ENCODE measurements around the gene RENBP.

The RENBP gene

DNA sequence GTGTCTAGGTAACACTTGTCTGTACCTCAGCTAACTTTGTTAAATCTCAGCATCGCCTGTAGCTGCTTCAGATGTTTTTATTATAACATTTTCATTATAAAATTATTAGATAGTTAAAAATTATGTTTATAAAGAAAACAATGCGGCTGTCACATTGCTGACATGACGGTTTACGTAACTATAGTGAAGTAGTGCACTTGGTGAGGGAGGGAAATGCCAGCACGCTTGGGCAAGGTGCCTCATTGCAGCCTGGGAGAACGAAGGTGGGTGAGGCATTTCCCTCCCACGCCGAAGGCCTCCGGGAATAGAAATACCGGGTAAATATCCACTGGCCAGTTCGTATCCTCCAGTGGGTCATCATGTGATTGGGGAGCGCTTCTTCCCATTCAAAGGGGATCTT, 44.0 kb upstream of the RENBP start:
- H3K4me2 ChIP-seq (ENCODE audit: low read depth, low read length): no peak overlapping the region
- TF ChIP-seq EZH2 (optimal IDR thresholded peaks at IDR 0.05; ENCODE audit: low read depth, low read length) (no peak), EZH2phosphoT487 (IDR thresholded peaks at IDR 0.05; ENCODE audit: low read length) (no peak)
- TF ChIP-seq, protein P1, sequence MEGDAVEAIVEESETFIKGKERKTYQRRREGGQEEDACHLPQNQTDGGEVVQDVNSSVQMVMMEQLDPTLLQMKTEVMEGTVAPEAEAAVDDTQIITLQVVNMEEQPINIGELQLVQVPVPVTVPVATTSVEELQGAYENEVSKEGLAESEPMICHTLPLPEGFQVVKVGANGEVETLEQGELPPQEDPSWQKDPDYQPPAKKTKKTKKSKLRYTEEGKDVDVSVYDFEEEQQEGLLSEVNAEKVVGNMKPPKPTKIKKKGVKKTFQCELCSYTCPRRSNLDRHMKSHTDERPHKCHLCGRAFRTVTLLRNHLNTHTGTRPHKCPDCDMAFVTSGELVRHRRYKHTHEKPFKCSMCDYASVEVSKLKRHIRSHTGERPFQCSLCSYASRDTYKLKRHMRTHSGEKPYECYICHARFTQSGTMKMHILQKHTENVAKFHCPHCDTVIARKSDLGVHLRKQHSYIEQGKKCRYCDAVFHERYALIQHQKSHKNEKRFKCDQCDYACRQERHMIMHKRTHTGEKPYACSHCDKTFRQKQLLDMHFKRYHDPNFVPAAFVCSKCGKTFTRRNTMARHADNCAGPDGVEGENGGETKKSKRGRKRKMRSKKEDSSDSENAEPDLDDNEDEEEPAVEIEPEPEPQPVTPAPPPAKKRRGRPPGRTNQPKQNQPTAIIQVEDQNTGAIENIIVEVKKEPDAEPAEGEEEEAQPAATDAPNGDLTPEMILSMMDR (IDR thresholded peaks at IDR 0.05; ENCODE audit: low read length): no peak

DNA sequence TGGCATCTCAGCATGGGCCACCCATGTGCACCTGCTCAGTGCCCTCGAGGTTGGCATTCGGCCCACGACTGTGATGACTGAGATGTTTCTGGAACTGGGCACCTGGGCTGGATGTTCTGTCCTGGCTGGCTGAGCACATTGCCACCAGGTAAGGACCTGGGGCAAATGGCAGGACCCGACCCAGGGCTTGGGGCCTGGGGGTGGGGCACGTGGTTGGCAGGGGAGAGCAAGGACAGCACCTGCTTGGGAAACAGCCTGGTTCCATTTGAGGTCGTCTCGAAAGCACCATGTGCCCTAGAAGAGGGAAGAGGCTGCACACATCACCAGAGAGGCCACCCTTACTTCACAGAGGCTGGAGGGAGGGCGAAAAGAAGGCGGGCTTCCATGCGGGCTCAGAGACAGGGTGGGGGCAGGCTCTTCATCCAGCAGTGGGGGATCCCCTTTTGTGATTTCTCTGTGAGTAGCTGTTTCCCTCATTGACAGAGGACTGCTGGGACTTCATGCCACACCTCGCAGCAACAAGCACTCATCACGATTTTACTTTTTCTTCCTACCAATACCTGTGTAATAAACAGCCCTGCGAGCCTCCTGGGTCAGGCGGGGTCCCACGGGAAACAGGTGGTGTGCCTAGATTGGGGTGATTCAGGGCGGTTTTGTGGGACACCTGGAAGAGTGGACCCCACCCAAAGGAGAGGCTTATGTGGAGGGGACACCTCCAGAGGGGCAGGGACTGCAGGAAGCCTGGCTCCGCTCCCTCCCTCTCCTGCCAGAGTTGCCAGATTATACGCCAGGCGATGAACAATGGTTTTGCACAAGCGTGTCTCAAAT, 40.1 kb upstream of the RENBP start:
- H2AFZ ChIP-seq (ENCODE audit: low read length): no peak overlapping the region
- H3K4me1 ChIP-seq (ENCODE audit: low read length): peaks cover 39% of the 10 kb centered on the region
- peak overlapping the region; percentile 93; the same call in 1 of the 2 replicates for H3K27ac ChIP-seq (ENCODE audit: low read length)
- H4K20me1 ChIP-seq (ENCODE audit: insufficient read depth, low read length): no peaks in the 10 kb centered on the region
- DNase-seq: no peak
- no peaks in the 10 kb centered on the region for H3K79me2 ChIP-seq (ENCODE audit: low read length)
- no peaks in the 10 kb centered on the region for H3K27me3 ChIP-seq (replicated peaks; ENCODE audit: insufficient read depth, low read length)
- peak overlapping the region; percentile 60; the same call in 1 of the 2 replicates for H3K4me2 ChIP-seq (ENCODE audit: low read depth, low read length)
- peaks cover 26% of the 10 kb centered on the region for H3F3A ChIP-seq (ENCODE audit: insufficient read depth, low read length)
- TF ChIP-seq EZH2phosphoT487 (IDR thresholded peaks at IDR 0.05; ENCODE audit: low read length) (no peak), EZH2 (optimal IDR thresholded peaks at IDR 0.05; ENCODE audit: low read depth, low read length) (no peak)
- TF ChIP-seq, protein P1 (IDR thresholded peaks at IDR 0.05; ENCODE audit: low read length): no peak
- H3K36me3 ChIP-seq (replicated peaks; ENCODE audit: insufficient read depth, low read length): no peaks in the 10 kb centered on the region
- no peaks in the 10 kb centered on the region for H3K9me2 ChIP-seq (replicated peaks; ENCODE audit: insufficient read depth, low read length)
- H3K9me3 ChIP-seq (replicated peaks; ENCODE audit: insufficient read depth, low read length): no peaks in the 10 kb centered on the region
- H3K4me3 ChIP-seq (ENCODE audit: low read length): no peak overlapping the region
- peak overlapping the region; percentile 45; the same call in 1 of the 2 replicates for H3K9ac ChIP-seq (ENCODE audit: low read length)

More for the DNA sequence above, 44.0 kb upstream of the RENBP start:
- Histone ChIP-seq H3K27ac (ENCODE audit: low read length) (no peak overlapping the region), H3K79me2 (ENCODE audit: low read length) (no peaks in the 10 kb centered on the region), H3K9ac (ENCODE audit: low read length) (no peak overlapping the region), H2AFZ (ENCODE audit: low read length) (no peak overlapping the region), H4K20me1 (ENCODE audit: insufficient read depth, low read length) (no peaks in the 10 kb centered on the region), H3K9me2 (replicated peaks; ENCODE audit: insufficient read depth, low read length) (no peaks in the 10 kb centered on the region), H3K4me1 (ENCODE audit: low read length) (peaks cover 14% of the 10 kb centered on the region), H3K27me3 (replicated peaks; ENCODE audit: insufficient read depth, low read length) (no peaks in the 10 kb centered on the region), H3F3A (ENCODE audit: insufficient read depth, low read length) (peaks cover 7% of the 10 kb centered on the region; the same call in 1 of the 2 replicates), H3K9me3 (replicated peaks; ENCODE audit: insufficient read depth, low read length) (no peaks in the 10 kb centered on the region), H3K36me3 (replicated peaks; ENCODE audit: insufficient read depth, low read length) (no peaks in the 10 kb centered on the region), H3K4me3 (ENCODE audit: low read length) (no peak overlapping the region)
- no peak for DNase-seq

DNA sequence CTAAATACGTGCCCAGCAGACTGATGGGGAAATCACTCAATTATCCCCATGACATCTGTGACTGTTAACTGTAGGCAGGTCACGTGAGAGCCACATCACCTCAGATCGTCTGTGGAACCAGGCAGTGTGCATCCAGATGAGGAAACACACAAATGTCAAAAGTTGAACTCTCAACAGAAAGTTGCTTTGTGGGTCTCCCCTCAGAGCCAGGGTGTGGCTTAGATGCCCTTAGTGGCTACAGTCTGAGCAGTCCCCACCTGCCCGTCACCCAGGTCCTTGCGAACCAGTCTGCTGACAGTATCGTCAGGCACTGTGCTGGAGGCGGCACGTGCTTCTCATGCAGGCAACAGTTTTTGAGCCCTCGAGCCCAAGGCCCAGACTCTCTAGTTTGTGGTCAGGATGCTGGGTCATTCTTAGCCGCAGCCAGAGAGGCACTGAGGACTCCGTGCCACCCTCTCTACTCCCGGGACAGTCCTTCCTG, 38.9 kb upstream of the RENBP start:
- H3K27me3 ChIP-seq (replicated peaks; ENCODE audit: insufficient read depth, low read length): no peaks in the 10 kb centered on the region
- H3K36me3 ChIP-seq (replicated peaks; ENCODE audit: insufficient read depth, low read length): no peaks in the 10 kb centered on the region
- no peaks in the 10 kb centered on the region for H3K79me2 ChIP-seq (ENCODE audit: low read length)
- no peaks in the 10 kb centered on the region for H4K20me1 ChIP-seq (ENCODE audit: insufficient read depth, low read length)
- peaks cover 39% of the 10 kb centered on the region for H3K4me1 ChIP-seq (ENCODE audit: low read length)
- no peaks in the 10 kb centered on the region for H3K9me3 ChIP-seq (replicated peaks; ENCODE audit: insufficient read depth, low read length)
- H3F3A ChIP-seq (ENCODE audit: insufficient read depth, low read length): peaks cover 26% of the 10 kb centered on the region
- H3K4me3 ChIP-seq (ENCODE audit: low read length): no peak overlapping the region
- no peak overlapping the region for H3K27ac ChIP-seq (ENCODE audit: low read length)
- H3K9ac ChIP-seq (ENCODE audit: low read length): no peak overlapping the region
- DNase-seq: no peak
- no peak overlapping the region for H2AFZ ChIP-seq (ENCODE audit: low read length)
- no peaks in the 10 kb centered on the region for H3K9me2 ChIP-seq (replicated peaks; ENCODE audit: insufficient read depth, low read length)
- TF ChIP-seq EZH2phosphoT487 (IDR thresholded peaks at IDR 0.05; ENCODE audit: low read length) (no peak), EZH2 (optimal IDR thresholded peaks at IDR 0.05; ENCODE audit: low read depth, low read length) (no peak)
- TF ChIP-seq, protein P1 (IDR thresholded peaks at IDR 0.05; ENCODE audit: low read length): no peak
- no peak overlapping the region for H3K4me2 ChIP-seq (ENCODE audit: low read depth, low read length)

All from MM.1S (cell line).